G401.6 (cell line): Measurements from ENCODE around the gene RAB40C.
"Not testable (repeated sequence)": the region's sequence is repeated elsewhere in the genome, so short reads cannot be mapped to it uniquely, and the experiment has no call there.

ENCODE experiments used
- FAIRE-seq: peaks from 2 replicates; lab custom pipeline; 2012; peaks lifted over from hg19 to GRCh38; lab: Jason Lieb, UNC

The RAB40C gene

DNA sequence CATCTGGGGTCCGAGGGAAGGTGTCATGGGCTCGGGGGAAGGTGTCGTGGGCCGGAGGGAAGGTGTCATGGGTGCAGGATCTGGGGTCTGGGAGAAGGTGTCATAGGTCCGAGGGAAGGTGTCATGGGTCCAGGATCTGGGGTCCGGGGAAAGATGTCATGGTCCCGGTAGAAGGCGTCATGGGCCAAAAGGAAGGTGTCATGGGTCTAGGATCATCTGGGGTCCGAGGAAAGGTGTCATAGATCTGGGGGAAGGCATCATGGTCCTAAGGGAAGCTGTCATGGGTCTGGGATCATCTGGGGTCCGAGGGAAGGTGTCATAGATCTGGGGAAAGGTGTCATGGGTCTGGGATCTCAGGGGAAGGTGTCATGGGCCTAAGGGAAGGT, 942 bp downstream of the RAB40C start:
- FAIRE-seq: no peak

DNA sequence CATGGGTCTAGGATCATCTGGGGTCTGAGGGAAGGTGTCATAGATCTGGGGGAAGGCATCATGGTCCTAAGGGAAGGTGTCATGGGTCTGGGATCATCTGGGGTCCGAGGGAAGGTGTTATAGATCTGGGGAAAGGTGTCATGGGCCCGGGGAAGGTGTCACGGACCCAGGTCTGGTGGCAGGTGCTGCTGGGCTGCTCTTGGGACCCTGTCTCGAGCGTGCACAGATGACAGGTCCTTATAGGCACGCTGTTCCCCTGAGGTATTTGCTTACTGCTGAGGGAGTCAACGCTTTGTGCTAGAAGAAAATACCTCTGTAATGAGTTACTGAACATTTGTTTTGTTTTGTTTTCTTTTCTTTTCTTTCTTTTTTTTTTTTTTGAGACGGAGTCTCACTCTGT, 1.4 kb downstream of the RAB40C start:
- FAIRE-seq: no peak

GRCh38 chr16:591892-592517, 2.1 kb downstream of the RAB40C start:
- FAIRE-seq: no peak

- no peak for FAIRE-seq
Measured at GRCh38 chr16:592518-593306, 2.8 kb downstream of the RAB40C start.

GRCh38 chr16:593406-593805, 3.5 kb downstream of the RAB40C start:
- no peak for FAIRE-seq

DNA sequence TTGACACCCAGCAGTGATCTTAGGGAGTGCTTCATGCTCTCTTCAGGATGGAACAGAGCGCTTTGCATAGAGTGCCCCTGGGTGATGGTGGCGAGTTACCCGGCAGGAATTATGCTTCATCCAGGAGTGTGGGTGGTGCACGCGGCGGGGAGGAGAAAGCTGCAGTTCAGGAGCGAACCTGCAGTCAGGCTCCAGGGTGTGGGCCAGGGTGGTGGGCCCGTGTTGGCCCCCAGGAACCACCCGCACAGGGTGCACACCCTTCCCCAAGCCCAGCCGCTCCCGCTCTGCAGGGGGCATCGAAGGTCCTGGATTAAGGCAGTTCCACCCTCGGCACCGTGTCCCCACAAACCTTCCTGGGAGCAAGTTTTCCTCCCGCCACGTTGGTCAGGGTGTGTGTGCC, 3.9 kb downstream of the RAB40C start:
- no peak for FAIRE-seq

GRCh38 chr16:595094-595528, 5.2 kb downstream of the RAB40C start:
- FAIRE-seq: no peak

GRCh38 chr16:595942-596735, 6.3 kb downstream of the RAB40C start:
- FAIRE-seq: no peak

GRCh38 chr16:596736-597060, 6.8 kb downstream of the RAB40C start:
- no peak for FAIRE-seq

DNA sequence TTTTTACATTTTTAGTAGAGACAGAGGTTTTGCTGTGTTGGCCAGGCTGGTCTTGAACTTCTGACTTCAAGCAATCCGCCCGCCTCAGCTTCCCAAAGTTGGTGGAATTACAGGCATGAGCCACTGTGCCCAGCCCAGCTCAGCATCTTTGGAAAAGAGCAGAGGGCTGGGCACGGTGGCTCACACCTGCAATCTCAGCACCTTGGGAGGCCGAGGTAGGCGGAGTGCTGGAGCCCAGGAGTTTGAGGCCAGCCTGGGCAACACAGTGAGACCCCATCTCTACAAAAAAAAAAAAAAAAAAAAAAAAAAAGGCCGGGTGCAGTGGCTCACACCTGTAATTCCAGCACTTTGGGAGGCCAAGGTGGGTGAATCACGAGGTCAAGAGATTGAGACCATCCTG, 7.8 kb downstream of the RAB40C start:
- not testable (repeated sequence) for FAIRE-seq

GRCh38 chr16:598823-599739, 9.2 kb downstream of the RAB40C start:
- no peak for FAIRE-seq

DNA sequence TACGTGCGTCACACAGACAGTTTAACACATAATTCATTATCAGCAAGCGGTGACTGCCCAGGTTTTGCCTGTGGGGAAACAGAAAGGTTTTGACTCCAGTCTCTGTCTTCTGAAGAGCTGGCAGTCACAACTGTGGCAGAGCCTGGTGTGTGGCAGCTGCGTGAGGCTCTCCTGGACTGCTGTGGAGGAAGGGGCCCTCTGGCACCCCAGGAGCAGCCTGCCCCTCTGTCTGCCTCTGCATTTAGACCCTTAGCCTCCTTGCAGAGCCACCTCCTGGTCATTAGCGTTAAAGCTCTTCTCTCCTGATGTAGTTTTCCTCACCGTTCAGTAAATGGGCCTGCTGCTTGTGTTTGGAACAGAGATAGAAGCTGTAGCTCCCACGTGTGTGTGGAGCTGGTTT, 10.9 kb downstream of the RAB40C start:
- peak; percentile 73 for FAIRE-seq

- no peak for FAIRE-seq
Measured at GRCh38 chr16:603933-604332, 14.1 kb downstream of the RAB40C start.

DNA sequence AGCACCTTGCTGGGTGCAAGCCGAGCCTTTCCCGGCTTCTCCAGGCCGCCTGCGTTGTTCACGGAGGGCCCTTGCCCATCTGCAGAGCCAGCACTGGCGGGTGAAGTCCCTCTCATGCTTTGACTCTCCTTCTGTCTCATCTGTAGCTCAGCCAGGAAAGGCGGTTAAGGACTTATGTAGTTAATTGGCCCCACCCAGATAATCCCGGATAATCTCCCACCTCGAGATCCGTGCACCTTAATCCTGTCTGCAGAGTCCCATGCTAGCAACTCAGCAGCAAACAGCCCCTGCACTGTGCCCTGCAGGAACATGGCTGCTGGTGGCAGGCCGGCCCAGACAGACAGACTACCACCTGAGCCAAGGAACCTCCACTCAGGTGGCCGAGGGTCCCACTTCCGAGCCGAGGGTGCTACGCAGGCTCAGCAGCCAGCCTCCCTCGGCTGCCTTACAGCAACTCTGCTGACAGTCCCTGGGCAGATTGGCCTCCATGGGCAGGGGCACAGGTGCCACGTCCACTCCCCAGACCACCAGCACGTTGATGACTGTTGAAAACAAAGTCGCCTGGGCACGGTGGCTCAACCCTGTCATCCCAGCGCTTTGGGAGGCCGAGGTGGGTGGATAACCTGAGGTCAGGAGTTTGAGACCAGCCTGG, 16.9 kb downstream of the RAB40C start:
- FAIRE-seq: no peak

DNA sequence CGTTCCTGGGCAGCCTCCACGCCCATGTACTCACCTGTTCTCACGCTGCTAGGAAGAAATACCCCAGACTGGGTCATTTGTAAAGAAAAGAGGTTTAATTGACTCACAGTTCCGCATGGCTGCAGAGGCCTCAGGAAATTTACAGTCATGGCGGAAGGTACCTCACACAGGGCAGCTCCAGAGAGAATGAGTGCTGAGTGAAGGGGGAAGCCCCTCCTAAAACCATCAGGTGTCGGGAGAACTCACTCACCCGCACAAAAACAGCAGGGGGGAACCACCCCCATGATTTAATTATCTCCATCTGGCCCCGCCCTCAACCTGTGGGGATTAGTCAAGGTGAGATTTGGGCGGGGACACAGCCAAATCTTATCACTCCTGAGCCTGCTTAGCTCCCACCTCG, 18.2 kb downstream of the RAB40C start:
- FAIRE-seq: no peak

DNA sequence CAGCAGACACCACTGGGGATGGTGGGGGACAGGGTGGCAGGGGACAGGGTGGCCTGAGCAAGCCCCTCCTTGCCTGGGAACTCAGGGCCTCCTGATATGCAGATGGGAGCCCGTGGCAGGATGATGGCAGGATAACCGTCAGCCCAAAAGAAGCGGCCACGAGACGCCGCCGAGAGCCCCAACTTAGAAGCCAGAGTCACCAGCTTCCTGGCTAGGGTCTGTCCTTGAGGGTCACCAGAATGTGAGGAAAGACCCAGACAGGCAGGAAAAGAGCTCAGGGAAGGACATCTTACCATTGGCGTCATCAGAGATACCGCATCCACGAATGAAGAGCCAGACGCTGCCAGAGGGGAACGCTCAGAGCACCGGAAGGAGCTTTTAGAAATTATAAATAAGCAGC, 19.4 kb downstream of the RAB40C start:
- FAIRE-seq: no peak

DNA sequence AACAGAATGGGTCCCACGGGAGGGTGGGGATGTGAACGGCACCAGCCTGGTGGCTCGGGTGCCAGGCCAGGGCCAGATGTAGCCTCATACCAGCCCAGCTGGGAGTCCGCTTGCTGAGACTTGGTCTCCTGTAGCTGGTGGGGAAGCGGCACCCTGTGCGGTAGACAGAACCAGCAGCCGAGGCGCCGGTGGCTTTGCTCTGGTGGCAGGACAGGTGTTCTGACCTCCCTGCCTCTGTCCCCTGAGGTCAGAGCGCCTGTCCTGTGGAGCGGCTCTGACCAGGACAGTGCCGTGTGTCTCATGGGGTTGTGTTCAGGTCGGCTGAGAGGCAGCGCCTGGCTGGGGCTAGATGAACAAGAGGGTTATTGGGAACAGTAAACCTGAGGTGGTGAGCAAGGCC, 20.1 kb downstream of the RAB40C start:
- no peak for FAIRE-seq

- FAIRE-seq: no peak
Measured at GRCh38 chr16:610513-611381, 20.9 kb downstream of the RAB40C start.

DNA sequence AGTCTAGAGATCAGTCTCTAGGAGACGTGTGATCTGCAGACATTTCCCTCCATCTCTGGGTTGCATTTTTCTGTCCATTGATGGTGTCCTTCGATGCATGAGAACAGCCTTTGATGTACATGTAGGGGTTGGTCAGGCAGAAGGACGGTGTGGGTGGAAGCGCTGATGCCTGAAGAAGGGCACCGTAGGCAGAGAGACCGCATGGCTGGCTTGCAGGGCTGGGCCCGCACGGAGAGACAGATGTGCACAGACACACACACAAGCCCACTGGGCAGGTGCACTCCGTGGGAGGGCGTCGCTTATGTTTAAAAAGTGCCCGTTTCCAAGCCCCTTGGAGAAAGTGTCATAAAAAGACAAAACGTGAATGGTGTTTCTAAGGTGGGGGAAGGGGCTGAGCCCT, 25.3 kb downstream of the RAB40C start:
- FAIRE-seq: no peak

GRCh38 chr16:616733-617586, 27.1 kb downstream of the RAB40C start:
- FAIRE-seq: no peak
